K562 treated with DMSO at 1 percent for 4 hours (cell line): ENCODE measurements around the gene PDZRN4. TPM values are rescaled to one million over a fixed set of nuclear protein-coding genes. Genes with fewer than 3 reads are reported as not detected.

Experiments used
- total RNA-seq: library from RNA; unstranded; fragments of 300-600 nt; gene quantifications from 2 replicates; pipeline ENCODE4 v1.2.3, GENCODE V29; 2022; ENCODE audit not compliant: insufficient read depth

PDZRN4 gene
- total RNA-seq, result not detected in 2 replicates

GRCh38 chr12:41188058-41188840, at the start of gene PDZRN4:
PDZRN4 (plus strand) TSS chr12:41188320.

